Parathyroid adenoma (tissue), 2 donors: ENCODE measurements around the gene GAREM1.

Experiments
- H2AFZ ChIP-seq: fragments of 300-600 bp; sonication (generic); one replicate; pipeline ENCODE4 v1.7.0; 2017; ENCODE audit warnings: antibody characterized with exemption, mild to moderate bottlenecking
- H3K27ac ChIP-seq: fragments of 300-600 bp; sonication (generic); one replicate; pipeline ENCODE4 v1.7.0; 2017
- H3K27me3 ChIP-seq: fragments of 300-600 bp; sonication (generic); one replicate; pipeline ENCODE4 v1.7.0; 2017; ENCODE audit warnings: low read length; ENCODE audit not compliant: control insufficient read depth, insufficient read depth
- H3K36me3 ChIP-seq: fragments of 300-600 bp; sonication (generic); one replicate; pipeline ENCODE4 v1.7.0; 2017; ENCODE audit warnings: low read length; ENCODE audit not compliant: control insufficient read depth, insufficient read depth
- H3K4me1 ChIP-seq: fragments of 300-600 bp; sonication (generic); one replicate; pipeline ENCODE4 v1.7.0; 2017; ENCODE audit warnings: control low read depth
- H3K4me2 ChIP-seq: fragments of 300-600 bp; sonication (generic); one replicate; pipeline ENCODE4 v1.7.0; 2017; ENCODE audit warnings: low read length
- H3K4me3 ChIP-seq: fragments of 300-600 bp; sonication (generic); one replicate; pipeline ENCODE4 v1.7.0; 2017; ENCODE audit warnings: low read depth, low read length
- H3K79me2 ChIP-seq: fragments of 300-600 bp; sonication (generic); one replicate; pipeline ENCODE4 v1.7.0; 2017; ENCODE audit warnings: control low read depth
- H3K9ac ChIP-seq: fragments of 300-600 bp; sonication (generic); one replicate; pipeline ENCODE4 v1.7.0; 2017; ENCODE audit warnings: mild to moderate bottlenecking
- H3K9me3 ChIP-seq: fragments of 300-600 bp; sonication (generic); one replicate; pipeline ENCODE4 v1.7.0; 2017; ENCODE audit warnings: low read length; ENCODE audit not compliant: control insufficient read depth
- CTCF ChIP-seq: fragments of 300-600 bp; sonication (generic); IDR thresholded peaks from one replicate; pipeline ENCODE4 v1.7.0; 2017; ENCODE audit warnings: antibody characterized with exemption, mild to moderate bottlenecking
- donor health status: primary hyperparathyroidism.

GAREM1 gene

GRCh38 chr18:32219431-32220018, 251.2 kb downstream of the GAREM1 start:
- Histone ChIP-seq H3K79me2 (no peaks in the 10 kb centered on the region), H3K9me3 (no peaks in the 10 kb centered on the region), H3K4me2 (no peak overlapping the region), H3K27ac (no peak overlapping the region), H3K9ac (no peak overlapping the region), H3K36me3 (no peaks in the 10 kb centered on the region), H2AFZ (no peak overlapping the region), H3K27me3 (no peaks in the 10 kb centered on the region), H3K4me3 (no peak overlapping the region), H3K4me1 (no peaks in the 10 kb centered on the region)
- no peak for TF ChIP-seq CTCF

- no peak overlapping the region for H2AFZ ChIP-seq
- TF ChIP-seq CTCF: no peak
- no peaks in the 10 kb centered on the region for H3K4me1 ChIP-seq
- no peak overlapping the region for H3K27ac ChIP-seq
- H3K4me3 ChIP-seq: no peak overlapping the region
- H3K79me2 ChIP-seq: no peaks in the 10 kb centered on the region
- no peak overlapping the region for H3K9ac ChIP-seq
- H3K36me3 ChIP-seq: no peaks in the 10 kb centered on the region
- H3K9me3 ChIP-seq: no peaks in the 10 kb centered on the region
- H3K4me2 ChIP-seq: no peak overlapping the region
- H3K27me3 ChIP-seq: no peaks in the 10 kb centered on the region
Observed at GRCh38 chr18:32216390-32216789, 254.3 kb downstream of the GAREM1 start.

- Histone ChIP-seq H3K27ac (no peak overlapping the region), H3K79me2 (no peaks in the 10 kb centered on the region), H3K4me3 (no peak overlapping the region), H3K9ac (no peak overlapping the region), H3K4me1 (no peaks in the 10 kb centered on the region), H3K36me3 (no peaks in the 10 kb centered on the region), H3K9me3 (no peaks in the 10 kb centered on the region), H2AFZ (no peak overlapping the region), H3K27me3 (no peaks in the 10 kb centered on the region), H3K4me2 (no peak overlapping the region)
- TF ChIP-seq CTCF: no peak
Observed at GRCh38 chr18:32213693-32214092, 257.0 kb downstream of the GAREM1 start.
